Glutamatergic neuron (in vitro differentiated cells): Measurements from ENCODE around the gene TMED6. TPM values are rescaled to one million over a fixed set of nuclear protein-coding genes. Genes with fewer than 3 reads are reported as not detected.
A peak's percentile ranks its signal among the peaks of the same experiment; 100 is the strongest.

Experiments used
- DNase-seq: peaks from one replicate; pipeline ENCODE4 v3.0.0; 2022
- H3K27ac Mint-ChIP-seq: one replicate; pipeline ENCODE4 v1.8.0; 2020; ENCODE audit warnings: mild to moderate bottlenecking, mixed read lengths, inconsistent platforms; ENCODE audit not compliant: unreplicated experiment
- H3K27me3 Mint-ChIP-seq: one replicate; pipeline ENCODE4 v1.8.0; 2020; ENCODE audit warnings: mild to moderate bottlenecking, moderate library complexity, mixed read lengths, inconsistent platforms; ENCODE audit not compliant: unreplicated experiment
- H3K36me3 Mint-ChIP-seq: one replicate; pipeline ENCODE4 v1.8.0; 2020; ENCODE audit warnings: mild to moderate bottlenecking, mixed read lengths, inconsistent platforms; ENCODE audit not compliant: unreplicated experiment
- H3K4me1 Mint-ChIP-seq: one replicate; pipeline ENCODE4 v1.8.0; 2020; ENCODE audit warnings: mild to moderate bottlenecking, low read depth, mixed read lengths, inconsistent platforms; ENCODE audit not compliant: unreplicated experiment
- H3K4me3 Mint-ChIP-seq: one replicate; pipeline ENCODE4 v1.8.0; 2020; ENCODE audit warnings: mild to moderate bottlenecking, mixed read lengths, inconsistent platforms; ENCODE audit not compliant: unreplicated experiment
- H3K9me3 Mint-ChIP-seq: one replicate; pipeline ENCODE4 v1.8.0; 2020; ENCODE audit warnings: mild to moderate bottlenecking, moderate library complexity, mixed read lengths, inconsistent platforms; ENCODE audit not compliant: unreplicated experiment
- CTCF ChIP-seq: fragments of 200-600 bp; sonication (generic); IDR thresholded peaks from one replicate; pipeline ENCODE4 v1.5.0; 2021; ENCODE audit not compliant: partially characterized antibody, unreplicated experiment
- total RNA-seq: library from RNA; stranded (reverse); fragmentation: NEBNext Ultra II Directional; extraction: Animal tissue kit (Norgen Biotek cat#: 25700); gene quantifications from one replicate; pipeline ENCODE4 v1.2.1, GENCODE V29; 2021; ENCODE audit not compliant: unreplicated experiment

TMED6 gene
- total RNA-seq, 1 donor from 2014 or later, result not detected

DNA sequence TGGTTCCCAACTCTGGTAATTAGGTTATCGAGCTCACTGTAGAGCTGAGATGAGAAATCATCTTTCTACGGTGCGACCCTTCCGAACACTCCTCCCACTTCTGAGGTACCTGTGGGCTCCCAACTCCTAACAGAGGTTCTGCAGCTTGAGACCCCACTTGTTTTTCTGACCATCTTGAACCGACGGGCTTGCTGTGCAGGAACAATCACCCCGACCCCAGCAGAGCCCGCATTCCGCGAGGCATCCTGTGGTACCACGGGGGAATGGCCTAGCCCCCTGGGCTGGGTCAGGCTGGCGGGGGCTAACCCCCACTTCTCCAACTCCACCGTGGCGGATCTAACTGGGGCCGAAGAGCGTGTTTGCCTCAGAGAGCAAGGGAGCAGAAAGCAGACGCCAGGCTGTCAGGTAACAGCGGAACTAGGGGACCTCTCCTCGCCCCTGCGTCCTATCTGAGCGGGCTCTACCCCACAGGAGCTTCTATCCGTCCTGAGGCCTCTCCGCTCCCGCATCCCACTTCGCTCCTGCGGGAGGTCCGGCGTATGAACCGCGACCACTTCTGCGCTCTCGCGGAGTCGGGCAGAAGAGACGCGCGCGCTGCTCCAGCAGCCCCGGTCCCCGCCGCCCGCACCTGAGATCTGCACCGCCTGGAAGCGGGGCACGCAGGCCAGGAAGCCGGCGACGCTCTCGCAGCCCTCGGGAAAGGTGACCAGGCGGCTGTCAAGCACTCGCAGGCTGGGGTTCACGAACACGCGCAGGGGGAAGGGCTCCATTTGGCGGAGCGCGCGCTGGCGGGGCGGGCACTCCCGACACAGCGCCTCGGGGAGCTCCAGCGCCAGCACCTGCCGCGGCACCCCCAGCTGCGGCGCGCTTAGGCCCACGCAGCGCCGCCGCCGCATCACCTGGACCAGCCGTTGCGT, 22.0 kb downstream of the TMED6 start:
- H3K4me1 Mint-ChIP-seq, result peaks cover 9% of the 10 kb centered on the region
- H3K27ac Mint-ChIP-seq, result peak overlapping the region; percentile 59
- H3K4me3 Mint-ChIP-seq, result peak overlapping the region; percentile 88
- H3K27me3 Mint-ChIP-seq, result peaks cover 4% of the 10 kb centered on the region
- peaks cover 4% of the 10 kb centered on the region for H3K36me3 Mint-ChIP-seq
- TF ChIP-seq CTCF, result no peak
- DNase-seq, result peak; percentile 42
- H3K9me3 Mint-ChIP-seq, result peaks cover 7% of the 10 kb centered on the region

GRCh38 chr16:69328854-69329316, 22.7 kb downstream of the TMED6 start:
- H3K4me3 Mint-ChIP-seq, result peak overlapping the region; percentile 88
- TF ChIP-seq CTCF, result no peak
- peaks cover 9% of the 10 kb centered on the region for H3K4me1 Mint-ChIP-seq
- no peak for DNase-seq
- peaks cover 4% of the 10 kb centered on the region for H3K27me3 Mint-ChIP-seq
- peak overlapping the region; percentile 76 for H3K27ac Mint-ChIP-seq
- peaks cover 7% of the 10 kb centered on the region for H3K9me3 Mint-ChIP-seq
- H3K36me3 Mint-ChIP-seq, result peaks cover 4% of the 10 kb centered on the region

DNA sequence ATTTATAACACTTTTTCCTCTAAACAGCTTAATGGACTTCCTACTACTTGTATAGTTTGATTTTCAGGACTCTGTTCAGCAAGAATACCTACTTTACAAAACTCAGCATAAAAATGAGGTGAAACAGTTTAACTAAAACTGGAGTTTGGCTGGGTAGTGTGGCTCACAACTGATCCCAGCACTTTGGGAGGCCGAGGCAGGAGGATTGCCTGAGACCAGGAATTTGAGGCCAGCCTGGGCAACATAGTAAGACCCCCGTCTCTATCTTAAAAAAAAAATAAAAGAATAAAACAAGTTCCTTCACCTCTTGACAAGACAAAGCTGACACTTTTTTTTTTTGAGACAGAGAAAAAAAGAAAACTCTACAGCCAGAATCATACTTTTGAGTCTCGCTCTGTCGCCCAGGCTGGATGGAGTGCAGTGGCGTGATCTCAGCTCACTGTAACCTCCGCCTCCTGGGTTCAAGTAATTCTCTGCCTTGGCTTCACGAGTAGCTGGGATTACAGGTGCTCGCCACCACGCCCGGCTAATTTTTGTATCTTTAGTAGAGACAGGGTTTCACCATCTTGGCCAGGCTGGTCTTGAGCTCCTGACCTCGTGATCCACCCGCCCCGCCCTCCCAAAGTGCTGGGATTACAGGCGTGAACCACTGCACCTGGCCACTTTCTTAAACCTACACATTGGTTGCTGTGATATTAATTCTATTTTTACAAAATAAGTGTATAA, 23.8 kb downstream of the TMED6 start:
- TF ChIP-seq CTCF, result no peak
- Mint-ChIP-seq H3K9me3 (peaks cover 7% of the 10 kb centered on the region), H3K4me1 (peaks cover 9% of the 10 kb centered on the region), H3K4me3 (no peak overlapping the region), H3K27me3 (peaks cover 4% of the 10 kb centered on the region), H3K27ac (no peak overlapping the region), H3K36me3 (peaks cover 1% of the 10 kb centered on the region)
- no peak for DNase-seq

DNA sequence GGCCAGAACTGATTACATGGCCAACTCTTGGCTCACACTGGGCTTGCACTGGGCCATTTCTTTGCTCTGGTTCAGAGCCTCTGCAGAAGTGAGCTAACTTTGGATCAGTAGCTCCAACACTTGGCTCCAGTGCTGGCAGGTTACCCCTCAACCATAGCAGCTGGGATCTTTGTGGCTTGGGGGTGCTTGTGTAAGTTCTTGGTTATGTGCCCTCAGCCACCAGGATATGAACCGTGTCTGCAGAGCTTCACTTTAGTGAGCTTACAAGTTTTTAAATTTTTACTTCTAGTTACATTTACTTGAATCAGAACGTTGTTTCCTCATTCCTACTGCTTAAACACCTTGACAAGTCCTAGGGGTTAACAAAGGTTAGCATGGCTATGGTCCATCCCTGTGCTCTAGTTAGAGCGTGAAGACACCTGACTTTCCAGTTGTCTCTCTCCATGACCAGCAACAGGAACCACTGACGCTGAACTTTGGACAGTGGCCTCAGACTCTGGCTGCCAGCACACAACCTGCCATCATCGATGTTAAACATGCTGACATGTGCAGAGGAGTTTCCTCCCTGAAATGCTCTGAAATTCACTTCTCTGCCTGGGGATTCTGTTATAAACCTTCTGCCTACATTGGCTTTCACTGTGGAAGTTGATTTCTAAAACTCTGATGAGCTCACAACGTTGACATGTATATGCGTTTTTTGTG, 25.3 kb downstream of the TMED6 start:
- Mint-ChIP-seq H3K36me3 (peaks cover 6% of the 10 kb centered on the region), H3K27ac (no peak overlapping the region), H3K27me3 (peaks cover 7% of the 10 kb centered on the region), H3K4me1 (peaks cover 11% of the 10 kb centered on the region), H3K9me3 (peaks cover 10% of the 10 kb centered on the region), H3K4me3 (no peak overlapping the region)
- no peak for DNase-seq
- TF ChIP-seq CTCF, result no peak
